KG1 (cell line): ENCODE data around the gene TEX22.

ENCODE experiments used
- DNase-seq: peaks from one replicate; lab custom pipeline; 2025; lab: John Stamatoyannopoulos, UW

TEX22 gene

DNA sequence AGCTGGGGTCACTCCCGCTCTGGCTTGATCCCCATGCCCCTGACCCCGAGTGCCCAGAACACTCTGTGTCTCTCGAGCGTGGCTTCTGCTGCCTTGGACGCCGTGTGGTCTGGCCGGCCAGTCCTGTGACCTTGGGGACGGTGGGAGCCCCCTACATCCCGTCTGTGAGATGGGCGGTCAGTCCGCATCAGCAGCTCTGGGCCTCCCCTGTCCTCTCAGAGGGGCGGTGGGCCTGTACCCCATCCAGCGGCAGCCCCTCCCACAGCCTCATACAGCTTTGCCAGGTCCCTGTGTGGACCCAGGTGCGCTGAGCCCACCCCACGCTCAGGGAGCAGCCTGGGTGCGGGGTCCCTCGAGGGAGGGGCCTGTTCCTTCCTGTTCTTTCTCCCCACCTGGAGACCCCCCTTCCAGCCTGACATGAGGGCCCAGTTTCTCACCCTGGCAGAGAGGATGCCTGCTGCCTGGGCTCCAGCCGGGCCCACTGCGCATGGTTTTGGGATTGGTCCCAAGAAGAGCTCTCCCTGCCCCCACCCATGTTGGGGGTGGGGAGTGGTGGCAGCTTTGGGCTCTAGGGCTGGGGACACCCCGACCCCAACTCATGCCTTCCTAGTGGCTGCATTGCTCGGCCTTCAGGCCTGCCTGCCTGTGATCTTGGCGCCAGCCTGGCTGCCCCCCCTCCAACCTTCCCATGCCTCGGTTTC is 22.8 kb downstream of the TEX22 start:
- DNase-seq = no peak

- no peak for DNase-seq
Measured at GRCh38 chr14:105421723-105422615, 23.6 kb downstream of the TEX22 start.

- DNase-seq = no peak
Measured at GRCh38 chr14:105422695-105423487, 24.6 kb downstream of the TEX22 start.

DNA sequence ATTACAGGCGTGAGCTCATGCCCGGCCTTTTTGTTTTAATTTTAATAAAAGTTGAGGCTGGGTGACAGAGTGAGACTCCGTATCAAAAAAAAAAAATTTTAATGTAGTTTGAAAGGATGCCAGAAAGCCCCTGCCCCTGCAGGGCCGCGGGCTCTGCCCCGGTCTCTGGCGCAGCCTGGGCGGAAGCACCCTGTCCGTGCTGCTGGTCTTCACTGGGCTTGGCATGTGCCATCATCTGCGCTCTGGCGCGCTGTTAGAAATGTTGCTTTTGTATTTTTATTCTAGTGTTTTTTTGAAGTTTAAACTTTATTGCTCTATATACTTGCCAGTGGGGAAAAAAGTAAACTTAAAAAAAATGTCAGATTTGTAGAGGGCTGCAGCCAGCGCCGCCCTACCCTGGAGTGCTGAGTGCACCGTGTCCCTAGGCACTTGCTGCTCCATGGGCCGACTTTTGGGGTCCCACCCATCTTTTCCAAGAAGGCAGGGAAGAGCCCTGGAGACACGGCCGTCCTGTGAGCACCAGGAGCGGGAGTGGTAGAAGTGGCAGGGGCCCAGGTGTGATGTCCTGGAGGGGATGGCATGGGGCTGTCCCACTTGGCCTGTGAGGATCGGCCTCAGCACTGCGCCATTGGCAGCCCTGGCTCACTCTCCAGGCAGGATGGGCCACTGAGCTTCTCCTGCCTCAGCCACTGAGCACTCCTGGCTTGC is 25.3 kb downstream of the TEX22 start:
- DNase-seq = no peak

- no peak for DNase-seq
Measured at GRCh38 chr14:105424861-105425260, 26.5 kb downstream of the TEX22 start.

DNA sequence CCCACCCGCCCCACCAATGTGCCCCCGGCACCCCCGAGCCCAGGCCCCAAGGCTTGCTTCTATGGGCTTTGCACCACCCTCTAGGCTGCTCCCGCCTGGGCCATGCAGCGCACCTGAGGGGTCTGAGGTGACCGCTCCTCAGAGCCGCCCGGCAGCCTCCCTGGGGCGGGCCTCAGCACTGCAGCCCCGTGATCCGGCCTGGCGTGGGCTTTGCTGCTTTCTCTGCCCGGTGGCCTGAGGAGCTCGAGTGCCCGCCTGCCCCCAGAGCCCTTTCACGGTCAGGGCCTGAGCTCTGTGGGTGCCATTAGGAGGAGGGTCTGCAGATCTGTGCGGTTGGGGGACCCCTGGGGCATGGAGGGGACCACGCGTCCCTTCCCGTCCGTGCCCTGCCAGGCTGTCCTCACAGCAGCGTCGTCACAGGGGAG is 27.5 kb downstream of the TEX22 start:
- DNase-seq = no peak

GRCh38 chr14:105426416-105427130 is 28.2 kb downstream of the TEX22 start:
- DNase-seq = no peak

- no peak for DNase-seq
Measured at GRCh38 chr14:105427412-105427811, 29.1 kb downstream of the TEX22 start.

GRCh38 chr14:105427936-105428485 is 29.7 kb downstream of the TEX22 start:
- DNase-seq = no peak

- no peak for DNase-seq
Measured at GRCh38 chr14:105430042-105430441, 31.7 kb downstream of the TEX22 start.

DNA sequence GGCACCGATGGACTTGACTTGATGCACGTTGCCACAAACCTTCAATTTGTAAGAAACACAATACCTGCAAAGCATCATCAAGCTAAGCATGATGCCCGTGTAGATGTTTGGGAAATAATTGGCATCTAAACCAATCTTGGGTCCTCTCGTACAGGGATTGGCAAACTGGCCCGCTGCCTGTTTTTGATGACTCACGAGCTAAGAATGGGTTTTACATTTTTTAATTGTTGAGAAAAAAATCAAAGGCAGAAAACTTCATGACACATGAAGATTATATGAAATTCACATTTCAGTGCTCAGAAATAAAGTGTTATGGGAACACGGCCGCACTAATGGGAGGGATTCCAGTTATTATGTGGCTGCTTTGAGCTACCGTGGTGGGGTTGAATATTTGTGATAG is 32.2 kb downstream of the TEX22 start:
- DNase-seq = no peak

- DNase-seq = no peak
Measured at GRCh38 chr14:105431256-105431655, 32.9 kb downstream of the TEX22 start.

DNA sequence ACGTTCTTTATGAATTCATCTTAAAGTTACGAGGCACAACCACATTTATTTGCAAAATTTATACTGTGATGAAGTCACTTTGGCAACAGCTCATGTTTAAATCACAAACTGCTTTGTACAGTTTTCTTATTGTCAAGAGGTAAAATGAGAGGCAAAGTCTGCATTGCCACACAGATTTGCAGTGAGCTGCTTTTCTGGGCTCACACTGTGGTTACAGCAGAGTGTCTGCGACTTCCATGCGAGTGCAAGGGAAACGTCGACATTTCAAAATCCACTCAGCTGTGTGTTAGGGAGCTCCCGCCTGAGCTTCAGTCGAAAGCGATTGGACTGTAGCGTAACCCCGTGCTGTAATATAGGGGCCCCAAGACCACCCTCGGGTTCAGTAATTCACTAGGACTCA is 34.3 kb downstream of the TEX22 start:
- no peak for DNase-seq

GRCh38 chr14:105433161-105433605 is 34.8 kb downstream of the TEX22 start:
- no peak for DNase-seq

DNA sequence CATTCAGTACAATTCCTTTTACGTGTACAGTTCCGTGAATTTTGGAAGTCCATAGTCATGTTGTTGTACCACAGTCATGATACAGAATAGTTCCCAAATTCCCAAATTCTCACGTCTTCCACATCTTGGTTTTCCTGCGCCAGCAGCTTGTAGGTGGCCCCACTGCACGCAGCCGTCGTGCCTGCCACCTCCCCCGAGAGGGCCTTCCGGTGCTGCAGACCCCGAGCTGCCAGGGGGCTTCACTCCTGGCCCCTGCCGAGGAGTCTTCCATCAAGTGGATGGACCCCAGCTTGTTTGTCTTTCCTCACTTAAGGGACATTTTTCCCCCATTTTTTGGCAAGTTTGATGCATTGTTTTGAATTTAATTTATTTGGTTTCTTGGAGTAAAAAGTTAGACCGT is 38.1 kb downstream of the TEX22 start:
- no peak for DNase-seq

- no peak for DNase-seq
Measured at GRCh38 chr14:105436891-105437722, 38.8 kb downstream of the TEX22 start.

- DNase-seq = no peak
Measured at GRCh38 chr14:105437723-105438500, 39.6 kb downstream of the TEX22 start.

- DNase-seq = no peak
Measured at GRCh38 chr14:105439179-105439578, 40.8 kb downstream of the TEX22 start.
